Measurements from ENCODE around the gene ARID1B. TPM values are rescaled to one million over a fixed set of nuclear protein-coding genes. Genes with fewer than 3 reads are reported as not detected.
A peak's percentile ranks its signal among the peaks of the same experiment; 100 is the strongest.

ARID1B gene
- total RNA-seq, 1 donor from 2014 or later: 75.8 TPM

DNA sequence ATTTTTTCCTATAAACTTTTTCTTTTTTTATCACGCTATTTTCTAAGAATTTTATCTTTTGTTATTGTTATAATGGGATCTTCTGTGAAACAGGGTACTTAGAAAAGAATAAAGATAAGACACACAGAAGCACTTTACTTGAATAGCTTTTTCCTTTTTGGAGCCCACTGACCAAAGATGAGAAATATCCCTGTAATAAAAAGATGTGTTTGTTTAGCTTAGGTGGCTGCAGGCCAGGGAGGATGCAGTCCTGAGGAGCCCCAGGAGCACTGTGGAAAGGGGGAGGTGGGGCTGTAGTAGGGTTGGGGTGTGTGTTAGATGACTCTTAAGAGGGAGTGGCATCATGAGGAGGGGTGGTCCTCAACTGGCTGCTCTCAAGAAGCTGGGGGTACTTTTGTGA, 128.6 kb downstream of the ARID1B start:
- DNase-seq (ENCODE audit: low read depth): no peak

- no peak for DNase-seq (ENCODE audit: low read depth)
These were observed 129.3 kb downstream of the ARID1B start for GRCh38 chr6:156906451-156906850.

GRCh38 chr6:156909212-156910010, 132.2 kb downstream of the ARID1B start:
- no peak for DNase-seq (ENCODE audit: low read depth)

GRCh38 chr6:156910011-156910334, 132.8 kb downstream of the ARID1B start:
- DNase-seq (ENCODE audit: low read depth): no peak

GRCh38 chr6:156910938-156911337, 133.8 kb downstream of the ARID1B start:
- no peak for DNase-seq (ENCODE audit: low read depth)

DNA sequence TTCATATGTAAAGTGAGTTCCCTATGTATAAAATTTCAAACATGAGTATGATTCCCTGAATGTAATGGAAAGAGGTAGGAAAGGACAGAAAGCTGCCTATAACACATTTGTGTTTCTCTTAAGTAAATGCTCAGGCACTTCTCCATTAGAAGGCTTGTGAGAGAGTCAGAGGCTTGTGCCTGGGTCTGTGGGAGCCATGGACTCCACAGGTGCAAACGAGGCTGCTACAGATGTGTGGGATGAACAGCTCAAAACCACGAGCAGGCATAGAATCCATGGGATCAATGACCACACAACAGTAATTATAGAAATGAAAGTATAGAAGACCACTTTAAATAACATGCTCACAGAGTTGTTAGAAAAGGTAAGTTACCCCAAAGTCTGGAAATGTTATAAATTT, 134.4 kb downstream of the ARID1B start:
- DNase-seq (ENCODE audit: low read depth): no peak

- DNase-seq (ENCODE audit: low read depth): no peak
These were observed 135.3 kb downstream of the ARID1B start for GRCh38 chr6:156912431-156912830.

GRCh38 chr6:156914181-156914580, 137.0 kb downstream of the ARID1B start:
- no peak for DNase-seq (ENCODE audit: low read depth)

GRCh38 chr6:156916130-156916801, 139.1 kb downstream of the ARID1B start:
- DNase-seq (ENCODE audit: low read depth): no peak

DNA sequence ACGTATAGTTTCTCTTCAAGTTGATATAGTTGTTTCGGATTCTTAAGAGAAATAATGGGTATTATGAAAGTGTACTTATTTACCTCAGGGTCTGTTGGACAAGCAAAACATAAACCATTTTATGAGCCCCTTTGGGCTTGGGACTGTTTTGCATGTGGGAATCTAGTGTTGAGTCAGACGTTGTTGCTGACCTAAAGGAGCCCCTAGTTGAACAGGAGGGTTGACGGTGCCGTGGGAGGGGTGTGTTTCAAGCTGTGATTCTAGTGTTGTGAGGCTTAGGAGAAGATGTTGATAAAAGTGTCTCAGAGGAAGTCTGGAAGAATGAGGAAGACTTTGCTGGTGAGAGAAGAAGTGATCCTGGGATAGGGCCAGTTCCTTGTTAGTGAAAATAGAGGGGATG, 140.0 kb downstream of the ARID1B start:
- peak; percentile 25 for DNase-seq (ENCODE audit: low read depth)

DNA sequence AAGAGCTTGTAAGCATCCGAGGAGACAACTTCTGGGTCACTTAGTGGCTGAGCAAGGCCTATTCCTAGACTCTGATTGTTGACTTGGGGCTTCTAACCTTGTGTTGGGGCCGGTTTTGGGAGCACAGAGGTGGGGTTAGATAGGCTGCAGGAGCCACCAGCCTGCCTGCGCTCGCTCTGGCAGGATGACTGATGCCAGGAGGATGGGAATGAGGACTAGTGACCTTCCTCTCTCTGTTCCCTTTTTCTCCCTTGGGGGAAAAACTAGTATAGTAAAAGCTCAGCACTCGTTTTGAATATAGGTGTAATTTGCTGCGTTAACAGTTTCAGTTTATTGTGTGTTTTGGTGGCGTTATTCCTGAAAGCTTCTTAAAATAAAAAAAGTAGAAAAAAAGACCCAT, 141.5 kb downstream of the ARID1B start:
- DNase-seq (ENCODE audit: low read depth): no peak

- no peak for DNase-seq (ENCODE audit: low read depth)
These were observed 142.2 kb downstream of the ARID1B start for GRCh38 chr6:156919370-156919769.

DNA sequence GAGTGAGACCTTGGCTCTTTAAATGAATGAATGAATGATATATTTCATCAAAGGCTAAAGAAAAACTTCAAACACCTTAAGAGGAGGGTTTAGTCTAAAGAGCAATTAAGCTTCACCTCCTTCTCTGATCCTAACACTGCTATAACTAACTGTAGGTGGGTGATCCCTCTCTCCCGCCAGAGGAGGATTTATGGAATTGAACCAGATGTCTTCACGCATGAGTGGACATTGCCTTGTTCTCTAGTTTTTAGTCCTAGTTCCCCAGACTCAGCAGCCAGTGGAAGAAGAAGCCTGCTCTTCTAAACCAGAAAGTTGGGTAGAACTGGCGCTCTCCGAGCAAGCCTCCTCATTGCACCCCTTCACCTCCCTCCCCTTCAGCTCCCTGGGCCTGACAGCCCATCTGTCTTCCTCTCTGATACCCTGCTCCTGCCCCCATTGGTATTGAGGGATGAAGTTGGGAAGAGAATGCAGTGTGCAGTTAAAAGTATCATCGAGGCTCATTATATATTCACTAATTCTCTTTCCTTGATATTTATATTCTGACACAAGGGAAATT, 142.7 kb downstream of the ARID1B start:
- DNase-seq (ENCODE audit: low read depth): no peak

- DNase-seq (ENCODE audit: low read depth): no peak
These were observed 147.1 kb downstream of the ARID1B start for GRCh38 chr6:156924246-156924645.

GRCh38 chr6:156925026-156925425, 147.8 kb downstream of the ARID1B start:
- no peak for DNase-seq (ENCODE audit: low read depth)

DNA sequence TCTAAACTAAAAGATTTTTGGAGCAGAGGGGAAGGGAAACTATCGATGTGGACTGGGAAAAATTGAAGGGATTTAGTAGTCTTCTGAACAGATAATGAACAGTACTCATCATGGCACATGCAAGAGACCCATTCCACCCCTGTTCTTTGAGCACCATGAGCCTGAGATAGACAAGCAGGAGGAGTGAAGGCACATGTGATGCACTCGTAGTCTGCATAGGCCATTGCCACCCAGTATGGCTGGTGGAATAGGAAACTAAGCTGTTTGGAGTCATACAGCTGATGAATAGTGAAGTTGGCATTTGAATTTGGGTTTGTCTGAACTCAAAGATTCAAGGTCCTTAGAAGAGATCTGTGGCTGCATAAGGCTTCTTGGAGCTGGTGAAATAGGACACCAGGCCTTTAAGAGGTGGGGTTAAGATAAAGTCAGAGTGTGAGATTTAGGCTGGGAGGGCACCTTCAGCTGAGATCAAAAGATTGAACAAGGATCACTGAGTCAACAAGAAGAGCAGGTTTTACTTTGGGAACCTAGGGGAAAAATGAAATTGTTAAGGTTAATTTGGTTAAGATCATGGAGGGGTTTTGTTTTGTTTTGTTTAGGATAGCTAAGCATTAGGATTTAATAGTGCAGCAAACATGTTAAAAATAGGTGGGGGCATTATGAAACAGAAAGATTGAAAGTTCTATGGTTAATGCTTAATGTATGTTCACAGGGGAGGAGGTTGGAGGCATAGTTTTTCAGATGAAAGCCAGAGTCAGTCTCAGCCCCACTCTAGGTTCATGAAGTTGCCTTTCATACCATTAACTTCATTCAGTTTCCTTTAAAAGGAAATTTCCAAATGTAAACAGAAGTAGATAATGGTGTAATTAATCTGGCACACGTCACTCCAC, 148.8 kb downstream of the ARID1B start:
- peak; percentile 10 for DNase-seq (ENCODE audit: low read depth)

- no peak for DNase-seq (ENCODE audit: low read depth)
These were observed 150.9 kb downstream of the ARID1B start for GRCh38 chr6:156928126-156928525.

- no peak for DNase-seq (ENCODE audit: low read depth)
These were observed 151.8 kb downstream of the ARID1B start for GRCh38 chr6:156928972-156929371.

- DNase-seq (ENCODE audit: low read depth): no peak
These were observed 154.1 kb downstream of the ARID1B start for GRCh38 chr6:156931283-156931682.

DNA sequence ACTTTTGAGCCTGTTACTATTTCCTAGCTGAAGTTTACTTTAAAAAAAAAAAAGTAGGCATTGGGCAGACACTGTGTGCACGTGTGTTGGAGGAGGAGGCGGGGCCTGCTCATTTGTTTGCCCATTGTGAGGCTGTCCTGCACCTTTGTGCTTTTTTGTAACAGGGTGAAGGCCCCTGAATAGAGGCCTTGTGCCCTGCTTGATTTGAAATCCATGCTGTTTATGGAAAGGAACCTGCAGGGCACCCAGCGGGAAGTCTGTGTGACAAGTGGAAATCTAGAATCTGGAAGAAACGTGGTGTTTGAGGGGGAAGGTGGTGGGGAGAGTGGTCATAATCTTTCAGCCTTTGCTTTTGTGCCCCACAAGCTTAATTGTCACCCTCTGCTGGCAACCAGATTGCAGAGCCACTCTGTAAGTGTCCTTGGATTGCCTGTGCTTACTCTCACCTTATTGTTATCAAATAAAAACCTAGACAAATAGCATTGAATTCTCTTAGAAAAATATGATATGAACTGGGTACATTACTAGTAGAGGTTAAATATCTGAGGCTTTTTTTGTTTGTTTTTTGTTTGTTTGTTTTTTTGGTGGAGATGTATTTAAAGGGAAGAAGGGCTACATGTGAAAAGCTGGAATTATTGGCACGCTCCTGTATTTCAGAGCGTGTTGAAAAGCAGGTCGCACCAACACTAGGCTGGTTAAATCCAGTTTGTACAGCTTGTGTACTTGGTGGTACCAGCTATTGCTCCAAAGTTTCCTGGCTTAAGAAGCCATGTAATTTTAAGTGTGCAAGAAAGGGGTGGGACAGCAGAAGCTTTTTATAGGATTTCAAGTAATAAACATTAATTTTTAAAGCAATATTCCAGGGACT, 156.3 kb downstream of the ARID1B start:
- DNase-seq (ENCODE audit: low read depth): peak; percentile 40

GRCh38 chr6:156934069-156934460, 156.9 kb downstream of the ARID1B start:
- no peak for DNase-seq (ENCODE audit: low read depth)

All from renal cortical epithelial cell (primary cell).